ENCODE data around the gene STAT3. TPM values are rescaled to one million over a fixed set of nuclear protein-coding genes. Genes with fewer than 3 reads are reported as not detected.

Gene STAT3
- total RNA-seq, 1 experiment from 2014 or later = 61.0 TPM

GRCh38 chr17:42306385-42306667 lies 81.9 kb downstream of the STAT3 start:
- Histone ChIP-seq H4K20me1 (ENCODE audit: insufficient read depth) (no peaks in the 10 kb centered on the region), H2AFZ (ENCODE audit: low read depth, low read length, poor library complexity, severe bottlenecking) (no peak overlapping the region), H3K4me2 (ENCODE audit: low read length) (no peak overlapping the region), H3K9me3 (ENCODE audit: control insufficient read depth in 1 of 2, insufficient read depth in 1 of 2, low read depth in 1 of 2, low read length in 2 of 2) (no peaks in the 10 kb centered on the region), H3K27ac (ENCODE audit: low read depth, low read length) (no peak overlapping the region), H3K9ac (ENCODE audit: low read length) (no peak overlapping the region), H3K27me3 (ENCODE audit: insufficient read depth, low read length) (no peaks in the 10 kb centered on the region), H3K4me3 (replicated peaks in 1 of 2; ENCODE audit: low read depth in 1 of 2, low read length in 2 of 2) (no peak overlapping the region), H3K79me2 (ENCODE audit: insufficient read depth, low read length) (no peaks in the 10 kb centered on the region), H3K9me2 (ENCODE audit: insufficient read depth) (no peaks in the 10 kb centered on the region), H3K4me1 (ENCODE audit: control insufficient read depth in 1 of 2, insufficient read depth in 2 of 2, low read length in 2 of 2) (no peaks in the 10 kb centered on the region), H3K36me3 (ENCODE audit: control insufficient read depth in 1 of 2, insufficient read depth in 2 of 2, low read length in 2 of 2) (no peaks in the 10 kb centered on the region; a peak in 1 of 4 replicates)
- DNase-seq (ENCODE audit: low read depth, low spot score) = no peak
- ChIA-PET POLR2A (no interaction called here), RAD21 (ENCODE audit: low non-redundant PET in 1 of 2, low total read pairs in 2 of 2, uncharacterized antibody in 2 of 2, unreplicated experiment in 2 of 2) (no interaction called here), CTCF (no interaction called here)
- intact Hi-C loops (cut with micrococcal nuclease) = no loop called here
- ATAC-seq = no peak
- no TSS peak for BruUV-seq (replicated peaks)
- TF ChIP-seq REST (IDR thresholded peaks at IDR 0.05; ENCODE audit: low read depth) = no peak
- TF ChIP-seq ZNF274 (IDR thresholded peaks at IDR 0.05; ENCODE audit: low read depth, low read length) = no peak
- TF ChIP-seq RAD21 (IDR thresholded peaks at IDR 0.05; ENCODE audit: low read depth) = no peak
- TF ChIP-seq FOSL1 (IDR thresholded peaks at IDR 0.05; ENCODE audit: low read depth) = no peak
- TF ChIP-seq SIN3A (IDR thresholded peaks at IDR 0.05; ENCODE audit: low read depth) = no peak
- no peak for TF ChIP-seq YY1 (IDR thresholded peaks at IDR 0.05; ENCODE audit: extremely low read depth, insufficient replicate concordance, low read depth, low read length)
- no peak for TF ChIP-seq SP1 (IDR thresholded peaks at IDR 0.05; ENCODE audit: low read depth)
- no peak for TF ChIP-seq POLR2A (IDR thresholded peaks at IDR 0.05; ENCODE audit: borderline replicate concordance, extremely low read depth, insufficient read depth, insufficient read length)
- TF ChIP-seq JUND (IDR thresholded peaks at IDR 0.05) = no peak
- TF ChIP-seq EGR1 (IDR thresholded peaks at IDR 0.05; ENCODE audit: low read depth) = no peak
- TF ChIP-seq CEBPB (IDR thresholded peaks at IDR 0.05; ENCODE audit: low read depth) = no peak
- TF ChIP-seq CBX3 (IDR thresholded peaks at IDR 0.05; ENCODE audit: low read depth) = no peak
- TF ChIP-seq CTCF (IDR thresholded peaks at IDR 0.05 in 2 of 3, conservative IDR thresholded peaks at IDR 0.05 in 1 of 3; ENCODE audit: borderline replicate concordance in 1 of 3, insufficient read depth in 1 of 3, low read depth in 2 of 3, low read length in 2 of 3) = no peak
- TF ChIP-seq ELF1 (IDR thresholded peaks at IDR 0.05; ENCODE audit: borderline replicate concordance, low read depth) = no peak
